T-helper 22 cell (primary cell): Measurements from ENCODE around the gene FREM1.

Experiments used
- DNase-seq: peaks from one replicate; pipeline ENCODE4 v3.0.0-alpha.2; 2020; ENCODE audit warnings: low read depth

Gene FREM1

DNA sequence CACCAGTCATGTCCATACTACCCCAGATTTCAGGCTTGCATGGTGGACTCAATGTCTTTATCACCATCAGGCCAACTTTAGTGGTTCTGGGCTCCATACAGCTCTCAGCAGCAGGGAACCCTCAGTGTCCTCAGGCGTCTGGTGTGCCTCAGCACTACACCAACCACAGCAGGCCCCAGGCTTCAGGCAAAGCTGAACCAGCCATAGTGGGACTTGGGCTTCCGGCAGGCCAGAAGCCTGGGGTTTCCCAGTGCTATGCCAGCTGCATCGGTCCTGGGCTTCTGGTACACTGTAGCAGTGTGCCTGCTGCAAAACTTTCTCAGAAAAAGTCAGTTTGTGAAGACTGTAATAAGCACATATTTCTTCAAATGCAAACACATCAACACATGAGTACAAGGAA is 205.9 kb downstream of the FREM1 start:
- no peak for DNase-seq

DNA sequence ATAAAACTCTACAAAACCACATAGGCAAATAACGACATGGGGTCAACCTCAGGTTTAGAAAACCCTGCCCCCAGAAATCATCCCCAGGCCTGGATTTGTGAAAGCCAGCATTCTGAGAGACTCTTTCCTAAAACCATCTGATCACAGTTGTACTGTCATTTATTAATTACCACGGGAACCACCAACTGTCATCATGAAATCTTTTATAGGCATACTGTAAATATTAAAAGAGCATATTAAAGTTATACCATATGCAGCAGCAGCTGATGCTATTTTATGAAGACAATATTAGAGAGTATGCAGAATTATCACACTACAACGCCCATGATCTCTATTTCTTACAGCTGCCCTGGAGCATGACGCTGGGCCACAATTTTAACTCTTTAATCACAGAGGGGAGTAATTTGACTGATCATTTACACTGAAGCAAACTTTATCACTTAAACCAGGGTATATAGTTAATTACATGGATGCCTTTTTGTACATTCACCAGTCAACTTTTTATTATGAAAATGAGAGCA is 208.0 kb downstream of the FREM1 start:
- no peak for DNase-seq

DNA sequence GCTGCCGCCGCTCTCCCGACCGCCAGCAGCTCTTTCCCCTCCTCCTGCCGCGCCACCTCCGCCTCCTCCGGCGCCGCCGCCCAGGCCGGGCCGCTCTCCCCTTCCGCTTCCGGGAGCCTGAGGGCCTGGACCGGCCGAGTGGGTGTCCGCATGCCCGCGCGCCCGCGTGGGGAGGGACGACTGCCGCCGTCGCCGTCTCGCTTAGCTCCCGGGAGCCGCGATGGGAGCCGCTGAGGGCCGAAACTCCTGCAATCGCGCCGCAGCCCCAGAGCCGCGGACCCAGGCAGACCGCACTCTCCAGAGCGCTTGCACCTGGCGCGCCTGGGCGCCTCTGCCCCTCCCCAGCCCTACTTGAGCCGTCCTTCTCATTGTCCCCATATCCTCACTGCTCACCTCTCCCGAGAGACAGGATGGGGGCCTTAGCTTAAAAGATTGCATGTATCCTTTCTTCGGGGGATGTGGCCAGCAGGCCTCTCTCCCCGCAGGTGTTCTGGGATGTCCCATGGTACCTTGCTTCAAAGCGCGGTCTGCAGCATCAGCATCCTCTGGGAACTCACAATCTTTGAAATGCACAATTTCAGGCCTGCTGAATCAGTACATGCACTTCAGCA is 216.9 kb downstream of the FREM1 start, which contains the start of gene ZDHHC21:
ZDHHC21 (minus strand) TSS at position 182 of the 611 bp plus-strand sequence. CDS start 19,092 bp downstream, outside the sequence.
- DNase-seq = peak; percentile 23

DNA sequence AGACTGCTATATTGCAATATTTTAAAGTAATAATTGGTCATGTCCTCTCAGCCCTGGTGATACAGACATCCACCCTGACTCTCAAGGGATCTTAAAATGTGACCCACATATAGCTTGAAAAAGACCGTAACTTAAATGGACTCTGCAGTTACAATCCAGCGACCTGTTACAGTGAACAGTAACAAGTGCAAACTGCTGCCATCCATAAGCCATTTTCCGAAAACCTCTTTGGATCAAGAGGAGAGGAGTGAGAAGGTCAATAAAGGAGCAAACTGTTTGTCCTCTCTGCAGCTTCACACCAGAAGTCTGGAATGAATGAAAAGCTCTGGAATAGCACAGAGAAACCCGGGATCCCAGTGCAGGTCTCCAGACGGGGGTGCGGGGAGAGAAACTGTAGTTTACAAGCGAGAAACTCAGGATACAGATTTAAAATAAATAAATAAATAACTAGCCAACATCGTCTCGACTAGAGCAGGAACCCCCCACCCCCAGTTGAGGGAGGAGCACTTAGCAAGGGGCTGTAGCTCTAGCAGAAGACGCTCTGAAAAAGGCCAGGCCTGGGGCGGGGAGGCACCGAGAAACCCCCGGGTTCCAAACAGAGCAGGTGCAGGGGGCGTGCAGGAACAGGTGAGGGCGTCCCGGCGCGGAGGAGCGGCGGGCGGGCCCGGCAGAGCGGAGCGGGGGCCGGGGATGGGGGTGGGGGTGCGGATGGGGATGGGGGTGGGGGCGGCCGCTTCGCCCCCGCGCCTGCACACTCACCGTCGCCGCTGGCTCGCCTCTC is 217.6 kb downstream of the FREM1 start:
- DNase-seq = no peak

DNA sequence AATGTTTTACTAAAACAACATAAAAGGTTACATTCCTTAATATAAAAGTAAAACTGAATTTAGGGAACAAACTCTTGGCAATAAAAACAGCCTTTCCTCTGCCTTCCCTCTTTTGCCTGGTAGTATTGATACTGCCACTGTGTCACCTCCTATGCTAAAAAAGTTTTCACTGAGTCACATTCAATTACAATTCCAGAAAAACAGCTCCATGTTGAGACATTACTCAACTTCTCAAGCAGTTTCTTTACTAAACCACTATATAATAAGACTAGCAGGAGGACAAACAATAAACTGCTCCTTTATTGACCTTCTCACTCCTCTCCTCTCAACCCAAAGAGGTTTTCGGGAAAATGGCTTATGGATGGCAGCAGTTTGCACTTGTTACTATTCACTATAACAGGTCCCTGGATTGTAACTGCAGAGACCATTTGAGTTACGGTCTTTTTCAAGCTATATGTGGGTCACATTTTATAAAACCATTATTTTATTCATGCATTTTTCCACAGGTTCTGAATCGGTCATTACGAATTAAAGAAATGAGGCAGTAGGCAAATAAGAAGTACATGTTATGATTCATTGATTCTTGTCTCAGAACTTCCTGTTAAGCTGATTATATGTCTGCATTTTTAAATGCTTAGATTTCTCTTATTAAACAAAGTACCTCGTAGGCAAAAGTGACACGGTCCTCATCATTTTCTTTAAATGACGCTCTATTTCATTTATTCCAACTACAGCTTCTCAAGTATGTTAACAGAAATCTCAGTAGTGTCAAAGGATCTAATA is 219.1 kb downstream of the FREM1 start:
- DNase-seq = no peak

DNA sequence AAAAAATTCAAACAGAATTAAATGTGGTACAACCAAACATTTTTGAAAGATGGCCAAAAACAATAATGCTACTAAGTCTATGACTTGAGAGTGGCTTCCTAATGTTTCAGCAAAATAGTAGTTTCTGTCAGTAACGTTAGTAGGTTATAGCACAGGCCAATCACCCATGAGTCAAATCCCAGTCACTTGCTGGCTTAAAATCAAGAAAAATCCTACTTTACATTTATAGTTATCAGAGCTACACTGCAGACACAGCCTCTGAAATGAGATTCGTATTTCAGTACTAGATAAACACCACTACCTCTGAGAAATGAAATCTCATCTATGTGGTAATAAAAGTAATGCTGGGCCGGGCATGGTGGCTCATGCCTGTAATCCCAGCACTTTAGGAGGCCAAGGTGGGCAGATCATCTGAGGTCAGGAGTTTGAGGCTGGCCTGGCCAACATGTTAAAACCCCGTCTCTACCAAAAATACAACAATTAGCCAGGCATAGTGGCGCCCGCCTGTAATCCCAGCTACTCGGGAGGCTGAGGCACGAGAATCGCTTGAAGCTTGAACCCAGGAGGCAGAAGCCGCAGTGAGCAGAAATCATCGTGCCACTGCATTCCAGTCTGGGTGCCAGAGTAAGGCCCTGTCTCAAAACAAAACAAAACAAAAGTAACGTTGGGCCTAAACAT is 223.0 kb downstream of the FREM1 start:
- DNase-seq = no peak

DNA sequence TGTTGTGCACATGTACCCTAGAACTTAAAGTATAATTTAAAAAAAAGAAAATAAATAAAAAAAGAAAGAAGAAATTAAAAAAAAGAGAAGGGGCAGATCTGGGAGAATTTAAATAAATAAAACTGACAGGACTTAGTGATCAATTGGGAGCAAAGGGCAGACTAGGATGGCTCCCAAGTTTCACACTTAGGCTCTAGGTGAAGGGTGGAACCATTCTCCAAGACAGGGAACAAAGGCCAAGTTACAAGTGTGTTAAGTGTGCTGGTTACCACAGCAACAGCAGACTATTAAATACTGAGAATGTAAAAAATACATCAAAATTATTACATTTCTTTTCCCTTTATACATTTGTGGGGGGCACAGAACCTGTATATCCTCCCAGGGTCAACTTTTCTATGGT is 224.1 kb downstream of the FREM1 start:
- DNase-seq = no peak
